HL-60 (cell line): Measurements from ENCODE around the gene POU2F3.

ENCODE experiments used
- DNase-seq, 2 experiments: peaks; one replicate each; pipeline ENCODE4 v3.0.0-alpha.2; 2010 to 2020; ENCODE audit warnings: low read depth in 1 of 2, low spot score in 1 of 2
- H3K27ac ChIP-seq: fragments of 250-450 bp; sonication (Bioruptor Pico); replicated peaks from 2 replicates; pipeline ENCODE4 v1.5.1; 2020; ENCODE audit warnings: mild to moderate bottlenecking, moderate library complexity
- H3K27me3 ChIP-seq: fragments of 250-450 bp; sonication (Bioruptor Pico); 2 replicates; pipeline ENCODE4 v1.5.1; 2021; ENCODE audit warnings: mild to moderate bottlenecking, moderate library complexity; ENCODE audit not compliant: insufficient read depth, poor library complexity, severe bottlenecking
- H3K4me3 ChIP-seq: replicated peaks from 2 replicates; pipeline ENCODE4 v1.5.1; 2011; ENCODE audit warnings: mild to moderate bottlenecking, control low read depth, low read length; ENCODE audit not compliant: insufficient read depth
- CTCF ChIP-seq: IDR thresholded peaks from one replicate; pipeline ENCODE4 v1.5.1; 2011; ENCODE audit warnings: low read length, control low read depth, inconsistent platforms; ENCODE audit not compliant: insufficient read depth
- GABPA ChIP-seq: IDR thresholded peaks from 2 replicates; pipeline ENCODE4 v1.6.1; 2012; ENCODE audit warnings: low read depth
- POLR2AphosphoS5 ChIP-seq: IDR thresholded peaks from 2 replicates; pipeline ENCODE4 v1.6.1; 2012; ENCODE audit warnings: low read depth
- REST ChIP-seq: IDR thresholded peaks from 2 replicates; pipeline ENCODE4 v1.6.1; 2012; ENCODE audit warnings: low read depth; ENCODE audit not compliant: insufficient replicate concordance
- SPI1 ChIP-seq: IDR thresholded peaks from 2 replicates; pipeline ENCODE4 v1.6.1; 2012; ENCODE audit warnings: low read depth, mild to moderate bottlenecking, borderline replicate concordance

The POU2F3 gene

GRCh38 chr11:120256779-120257178 is 16.8 kb downstream of the POU2F3 start:
- no peak for TF ChIP-seq CTCF
- no peak for TF ChIP-seq POLR2AphosphoS5
- TF ChIP-seq GABPA, result no peak
- no peak for TF ChIP-seq REST
- TF ChIP-seq SPI1, result no peak
- Histone ChIP-seq H3K4me3 (no peak overlapping the region), H3K27ac (no peak overlapping the region), H3K27me3 (peaks cover 17% of the 10 kb centered on the region)
- DNase-seq, result no peak

- Histone ChIP-seq H3K27me3 (peaks cover 17% of the 10 kb centered on the region), H3K4me3 (no peak overlapping the region), H3K27ac (no peak overlapping the region)
- TF ChIP-seq CTCF (no peak), POLR2AphosphoS5 (no peak), GABPA (no peak), SPI1 (no peak), REST (no peak)
- DNase-seq, result no peak
Measured at GRCh38 chr11:120257346-120257745, 17.4 kb downstream of the POU2F3 start.

- H3K27ac ChIP-seq, result no peak overlapping the region
- TF ChIP-seq POLR2AphosphoS5 (no peak), SPI1 (no peak), CTCF (no peak)
- H3K4me3 ChIP-seq, result no peak overlapping the region
- DNase-seq, result no peak
- peaks cover 19% of the 10 kb centered on the region for H3K27me3 ChIP-seq
Measured at GRCh38 chr11:120258661-120259060, 18.7 kb downstream of the POU2F3 start.

GRCh38 chr11:120259241-120259640 is 19.3 kb downstream of the POU2F3 start:
- peaks cover 19% of the 10 kb centered on the region for H3K27me3 ChIP-seq
- no peak overlapping the region for H3K4me3 ChIP-seq
- DNase-seq, result no peak
- no peak for TF ChIP-seq GABPA
- TF ChIP-seq CTCF, result no peak
- TF ChIP-seq POLR2AphosphoS5, result no peak
- no peak for TF ChIP-seq SPI1
- no peak for TF ChIP-seq REST
- H3K27ac ChIP-seq, result no peak overlapping the region
